ENCODE measurements around the gene ATP2C1. TPM values are rescaled to one million over a fixed set of nuclear protein-coding genes. Genes with fewer than 3 reads are reported as not detected.

ATP2C1 gene
- total RNA-seq, 1 donor from 2014 or later: 142 TPM

- no peaks in the 10 kb centered on the region for H3K27me3 ChIP-seq
- H3K4me3 ChIP-seq: no peak overlapping the region
- no peaks in the 10 kb centered on the region for H3K9me3 ChIP-seq
- peaks cover 58% of the 10 kb centered on the region for H3K36me3 ChIP-seq
- H3K27ac ChIP-seq: no peak overlapping the region
- no peak for ATAC-seq
- H3K4me1 ChIP-seq: no peaks in the 10 kb centered on the region
- intact Hi-C loops (cut with DNase I): no loop called here
- no peak for TF ChIP-seq CTCF (IDR thresholded peaks at IDR 0.05)
- DNase-seq: no peak
These were observed 115.8 kb downstream of the ATP2C1 start for GRCh38 chr3:131009698-131010097.

- H3K4me1 ChIP-seq: peaks cover 25% of the 10 kb centered on the region
- H3K9me3 ChIP-seq: no peaks in the 10 kb centered on the region
- H3K36me3 ChIP-seq: peaks cover 54% of the 10 kb centered on the region
- intact Hi-C loops (cut with DNase I): no loop called here
- H3K4me3 ChIP-seq: no peak overlapping the region
- no peak for TF ChIP-seq CTCF (IDR thresholded peaks at IDR 0.05)
- H3K27me3 ChIP-seq: no peaks in the 10 kb centered on the region
- ATAC-seq (no peak), DNase-seq (no peak)
- H3K27ac ChIP-seq: no peak overlapping the region
These were observed 125.1 kb downstream of the ATP2C1 start for GRCh38 chr3:131018970-131019369.

GRCh38 chr3:131020122-131020693, 126.3 kb downstream of the ATP2C1 start:
- H3K4me3 ChIP-seq: no peak overlapping the region
- peak; percentile 77 for ATAC-seq
- H3K9me3 ChIP-seq: no peaks in the 10 kb centered on the region
- intact Hi-C loops (cut with DNase I): no loop called here
- TF ChIP-seq CTCF (IDR thresholded peaks at IDR 0.05): no peak
- H3K36me3 ChIP-seq: peaks cover 47% of the 10 kb centered on the region
- no peak overlapping the region for H3K27ac ChIP-seq
- H3K4me1 ChIP-seq: peaks cover 33% of the 10 kb centered on the region
- H3K27me3 ChIP-seq: no peaks in the 10 kb centered on the region
- DNase-seq: no peak

- no peaks in the 10 kb centered on the region for H3K9me3 ChIP-seq
- H3K4me1 ChIP-seq: peaks cover 38% of the 10 kb centered on the region
- intact Hi-C loops (cut with DNase I): no loop called here
- TF ChIP-seq CTCF (IDR thresholded peaks at IDR 0.05): no peak
- ATAC-seq: no peak
- H3K4me3 ChIP-seq: peak overlapping the region; percentile 76
- DNase-seq: no peak
- peaks cover 10% of the 10 kb centered on the region for H3K36me3 ChIP-seq
- no peaks in the 10 kb centered on the region for H3K27me3 ChIP-seq
- no peak overlapping the region for H3K27ac ChIP-seq
These were observed 131.7 kb downstream of the ATP2C1 start for GRCh38 chr3:131025539-131025938.

- H3K27me3 ChIP-seq: no peaks in the 10 kb centered on the region
- peaks cover 10% of the 10 kb centered on the region for H3K36me3 ChIP-seq
- peak within 1 kb of the TSS; percentile 95 for H3K27ac ChIP-seq
- no peak for TF ChIP-seq CTCF (IDR thresholded peaks at IDR 0.05)
- intact Hi-C loops (cut with DNase I): no loop called here
- ATAC-seq (peak; percentile 99), DNase-seq (peak; percentile 96)
- peak within 1 kb of the TSS; percentile 76 for H3K4me3 ChIP-seq
- peaks cover 32% of the 10 kb centered on the region for H3K4me1 ChIP-seq
- no peaks in the 10 kb centered on the region for H3K9me3 ChIP-seq
These were observed 132.7 kb downstream of the ATP2C1 start, which contains the start of the genes ASTE1 and NEK11 for GRCh38 chr3:131026321-131027151. Gene ASTE1 (minus strand): TSS chr3:131026825. CDS start chr3:131025306, 1,519 bp downstream. Gene NEK11 (plus strand): TSS chr3:131026877. CDS start chr3:131029709, 2,832 bp downstream.
